Activated CD4-positive, alpha-beta T cell treated with anti-CD3 and anti-CD28 coated beads for 36 hours (primary cell): ENCODE measurements around the gene LSM10. TPM values are rescaled to one million over a fixed set of nuclear protein-coding genes. Genes with fewer than 3 reads are reported as not detected.

Experiments
- ATAC-seq: fragments of 200-7000 bp; cut with Tn5 transposase; one replicate; pipeline ENCODE4 v1.10.0; 2021; ENCODE audit warnings: mild to moderate bottlenecking, moderate library complexity
- CTCF ChIA-PET: fragments of 350-600 bp; sonication (Branson Sonifier 250); formaldehyde crosslinking; loops from one replicate; lab custom pipeline; 2021; ENCODE audit warnings: antibody characterized with exemption; lab: Charles Lee
- POLR2A ChIA-PET: fragments of 350-600 bp; sonication (Branson Sonifier 250); formaldehyde crosslinking; loops from one replicate; lab custom pipeline; 2021; ENCODE audit warnings: antibody characterized with exemption, inconsistent platforms; lab: Charles Lee
- DNase-seq: peaks from one replicate; pipeline ENCODE4 v3.0.0-alpha.2; 2020
- H3K27ac Mint-ChIP-seq: one replicate; pipeline ENCODE4 v1.8.0; 2021; ENCODE audit warnings: mixed read lengths
- H3K27me3 Mint-ChIP-seq: one replicate; pipeline ENCODE4 v1.8.0; 2021; ENCODE audit warnings: mixed read lengths
- H3K36me3 Mint-ChIP-seq: one replicate; pipeline ENCODE4 v1.8.0; 2021; ENCODE audit warnings: low read depth, mixed read lengths
- H3K4me1 Mint-ChIP-seq: one replicate; pipeline ENCODE4 v1.8.0; 2021; ENCODE audit warnings: mixed read lengths
- H3K4me3 Mint-ChIP-seq: one replicate; pipeline ENCODE4 v1.8.0; 2021; ENCODE audit warnings: mild to moderate bottlenecking, moderate library complexity, mixed read lengths
- H3K9me3 Mint-ChIP-seq: one replicate; pipeline ENCODE4 v1.8.0; 2021; ENCODE audit warnings: low read depth, mixed read lengths
- intact Hi-C, 2 experiments: fragments of 100-400 bp; cut with DNase I in 1 of 2; cut with micrococcal nuclease in 1 of 2; formaldehyde crosslinking; loops; one replicate each; pipeline versions ENCODE4 v1.14.2 to v1.15.1; 2022 to 2024; cut with DNase I, micrococcal nuclease
- total RNA-seq, 2 experiments: library from RNA; stranded (reverse); gene quantifications; one replicate each; pipeline ENCODE4 v1.2.3, GENCODE V29; 2021

Gene LSM10
- total RNA-seq, 2 experiments from 2014 or later = 40.6 to 44.0 TPM

- Mint-ChIP-seq H3K4me3 (peak within 1 kb of the TSS; percentile 81), H3K36me3 (peaks cover 14% of the 10 kb centered on the region), H3K9me3 (no peaks in the 10 kb centered on the region), H3K27ac (peak within 1 kb of the TSS; percentile 100), H3K27me3 (no peaks in the 10 kb centered on the region), H3K4me1 (peaks cover 58% of the 10 kb centered on the region)
- ATAC-seq (peak; percentile 88), DNase-seq (peak; percentile 99)
- POLR2A ChIA-PET = interaction anchor here (0.6 to 1.7 kb wide), 13 partner anchors 12 to 820 kb away, joined by 3 to 24 read pairs (median 4); partner anchors contain the start of genes AGO3, LSM10, MRPS15 and TRAPPC3
- intact Hi-C loops = loop anchor here (1.0 to 10.0 kb wide), 18 partner anchors 12 to 1627 kb away; partner anchors contain the start of genes LSM10 (in 2 of the 2), MRPS15 (in 2 of the 2), THRAP3 (in 2 of the 2) and TRAPPC3 (in 2 of the 2)
- CTCF ChIA-PET = interaction anchor here (0.6 to 2.2 kb wide), 8 partner anchors 12 to 85 kb away, joined by 3 to 15 read pairs (median 6); partner anchors contain the start of gene LSM10
These were observed 12.1 kb downstream of the LSM10 start, which contains the start of gene STK40 for GRCh38 chr1:36385410-36386264. Gene STK40, minus strand, starts transcription at chr1:36385924. Its CDS starts 24,592 bp downstream, at chr1:36361332.

- peaks cover 61% of the 10 kb centered on the region for H3K4me1 Mint-ChIP-seq
- intact Hi-C loops = loop anchor here (1.0 to 10.0 kb wide), 7 partner anchors 78 to 1628 kb away; partner anchors contain the start of genes AGO1 (in 1 of the 2), CDCA8 (in 1 of the 2), KIAA0319L (in 1 of the 2) and MRPS15 (in 1 of the 2)
- POLR2A ChIA-PET = interaction anchor here (0.6 to 1.2 kb wide), 4 partner anchors 12 to 147 kb away, joined by 3 to 4 read pairs (median 3); no protein-coding TSS in a partner anchor
- peak overlapping the region; percentile 85 for H3K27ac Mint-ChIP-seq
- peak overlapping the region; percentile 81 for H3K4me3 Mint-ChIP-seq
- ATAC-seq = peak; percentile 3
- no peaks in the 10 kb centered on the region for H3K9me3 Mint-ChIP-seq
- H3K36me3 Mint-ChIP-seq = peaks cover 14% of the 10 kb centered on the region
- CTCF ChIA-PET = interaction anchor here (0.9 to 2.2 kb wide), 3 partner anchors 14 to 35 kb away, joined by 3 to 14 read pairs (median 4); no protein-coding TSS in a partner anchor
- DNase-seq = peak; percentile 58
- no peaks in the 10 kb centered on the region for H3K27me3 Mint-ChIP-seq
These were observed 12.9 kb downstream of the LSM10 start for GRCh38 chr1:36384542-36385409.

- intact Hi-C loops = loop anchor here in 1 of 2 experiments (10.0 kb wide), 2 partner anchors 498 to 828 kb away; partner anchors contain the start of genes AGO1, KIAA0319L and NCDN
- Mint-ChIP-seq H3K36me3 (peaks cover 21% of the 10 kb centered on the region), H3K27me3 (no peaks in the 10 kb centered on the region), H3K4me3 (peak overlapping the region; percentile 34), H3K4me1 (peaks cover 70% of the 10 kb centered on the region), H3K27ac (peak overlapping the region; percentile 35), H3K9me3 (no peaks in the 10 kb centered on the region)
- ATAC-seq = no peak
- POLR2A ChIA-PET = no interaction called here
- CTCF ChIA-PET = interaction anchor here (0.5 to 1.2 kb wide), 3 partner anchors 39 to 184 kb away, joined by 3 to 4 read pairs (median 4); no protein-coding TSS in a partner anchor
- DNase-seq = no peak
These were observed 14.5 kb downstream of the LSM10 start for GRCh38 chr1:36383240-36383639.

GRCh38 chr1:36382669-36383068, 15.0 kb downstream of the LSM10 start:
- DNase-seq (no peak), ATAC-seq (no peak)
- Mint-ChIP-seq H3K27ac (no peak overlapping the region), H3K4me1 (peaks cover 73% of the 10 kb centered on the region), H3K4me3 (no peak overlapping the region), H3K9me3 (no peaks in the 10 kb centered on the region), H3K36me3 (peaks cover 18% of the 10 kb centered on the region), H3K27me3 (no peaks in the 10 kb centered on the region)
- intact Hi-C loops = loop anchor here in 1 of 2 experiments (10.0 kb wide), 2 partner anchors 498 to 828 kb away; partner anchors contain the start of genes AGO1, KIAA0319L and NCDN
- CTCF ChIA-PET = interaction anchor here (0.5 to 1.5 kb wide), 6 partner anchors 11 to 183 kb away, joined by 3 to 4 read pairs (median 4); no protein-coding TSS in a partner anchor
- POLR2A ChIA-PET = no interaction called here

- no peak overlapping the region for H3K4me3 Mint-ChIP-seq
- ATAC-seq (no peak), DNase-seq (no peak)
- no peak overlapping the region for H3K27ac Mint-ChIP-seq
- no peaks in the 10 kb centered on the region for H3K27me3 Mint-ChIP-seq
- peaks cover 71% of the 10 kb centered on the region for H3K4me1 Mint-ChIP-seq
- H3K9me3 Mint-ChIP-seq = no peaks in the 10 kb centered on the region
- ChIA-PET CTCF (interaction anchor here (0.7 to 1.5 kb wide), 7 partner anchors 10 to 183 kb away, joined by 3 to 4 read pairs (median 4); no protein-coding TSS in a partner anchor), POLR2A (no interaction called here)
- intact Hi-C loops = loop anchor here in 1 of 2 experiments (10.0 kb wide), 2 partner anchors 497 to 827 kb away; partner anchors contain the start of genes AGO1, KIAA0319L and NCDN
- peaks cover 17% of the 10 kb centered on the region for H3K36me3 Mint-ChIP-seq
These were observed 15.5 kb downstream of the LSM10 start for GRCh38 chr1:36382231-36382630.

GRCh38 chr1:36381405-36381804, 16.3 kb downstream of the LSM10 start:
- POLR2A ChIA-PET = interaction anchor here (0.6 kb wide), 1 partner anchor 84 kb away, joined by 11 read pairs; no protein-coding TSS in a partner anchor
- H3K4me1 Mint-ChIP-seq = peaks cover 64% of the 10 kb centered on the region

GRCh38 chr1:36380782-36381181, 16.9 kb downstream of the LSM10 start:
- H3K36me3 Mint-ChIP-seq = peaks cover 24% of the 10 kb centered on the region
- ChIA-PET POLR2A (no interaction called here), CTCF (interaction anchor here (0.6 to 0.9 kb wide), 3 partner anchors 12 to 66 kb away, joined by 3 read pairs; no protein-coding TSS in a partner anchor)
- no peak for DNase-seq
- no peak for ATAC-seq
- peaks cover 70% of the 10 kb centered on the region for H3K4me1 Mint-ChIP-seq
- no peaks in the 10 kb centered on the region for H3K27me3 Mint-ChIP-seq
- no peak overlapping the region for H3K27ac Mint-ChIP-seq
- no peak overlapping the region for H3K4me3 Mint-ChIP-seq
- intact Hi-C loops = loop anchor here in 1 of 2 experiments (10.0 kb wide), 2 partner anchors 496 to 826 kb away; partner anchors contain the start of genes AGO1, KIAA0319L and NCDN
- no peaks in the 10 kb centered on the region for H3K9me3 Mint-ChIP-seq

More at GRCh38 chr1:36381405-36381804, 16.3 kb downstream of the LSM10 start:
- DNase-seq = no peak
- intact Hi-C loops = loop anchor here in 1 of 2 experiments (10.0 kb wide), 2 partner anchors 497 to 827 kb away; partner anchors contain the start of genes AGO1, KIAA0319L and NCDN
- Mint-ChIP-seq H3K9me3 (no peaks in the 10 kb centered on the region), H3K27me3 (no peaks in the 10 kb centered on the region), H3K27ac (no peak overlapping the region), H3K36me3 (peaks cover 17% of the 10 kb centered on the region), H3K4me3 (no peak overlapping the region)
- no peak for ATAC-seq
- CTCF ChIA-PET = interaction anchor here (0.6 to 1.5 kb wide), 5 partner anchors 9 to 82 kb away, joined by 3 to 4 read pairs (median 3); no protein-coding TSS in a partner anchor

GRCh38 chr1:36380143-36380619, 17.5 kb downstream of the LSM10 start:
- ChIA-PET POLR2A (no interaction called here), CTCF (interaction anchor here (0.7 kb wide), 1 partner anchor 12 kb away, joined by 3 read pairs; no protein-coding TSS in a partner anchor)
- H3K27ac Mint-ChIP-seq = peak overlapping the region; percentile 2
- ATAC-seq (no peak), DNase-seq (no peak)
- peaks cover 24% of the 10 kb centered on the region for H3K36me3 Mint-ChIP-seq
- no peaks in the 10 kb centered on the region for H3K27me3 Mint-ChIP-seq
- peaks cover 74% of the 10 kb centered on the region for H3K4me1 Mint-ChIP-seq
- H3K9me3 Mint-ChIP-seq = no peaks in the 10 kb centered on the region
- intact Hi-C loops = loop anchor here in 1 of 2 experiments (10.0 kb wide), 2 partner anchors 495 to 825 kb away; partner anchors contain the start of genes AGO1, KIAA0319L and NCDN
- no peak overlapping the region for H3K4me3 Mint-ChIP-seq

- DNase-seq (no peak), ATAC-seq (no peak)
- peak overlapping the region; percentile 72 for H3K27ac Mint-ChIP-seq
- no peaks in the 10 kb centered on the region for H3K27me3 Mint-ChIP-seq
- peaks cover 77% of the 10 kb centered on the region for H3K4me1 Mint-ChIP-seq
- H3K36me3 Mint-ChIP-seq = peaks cover 18% of the 10 kb centered on the region
- ChIA-PET CTCF (interaction anchor here (0.6 to 1.4 kb wide), 5 partner anchors 9 to 281 kb away, joined by 3 to 7 read pairs (median 4); no protein-coding TSS in a partner anchor), POLR2A (no interaction called here)
- H3K4me3 Mint-ChIP-seq = no peak overlapping the region
- no peaks in the 10 kb centered on the region for H3K9me3 Mint-ChIP-seq
- intact Hi-C loops = no loop called here
These were observed 19.8 kb downstream of the LSM10 start for GRCh38 chr1:36377791-36378492.
